GM21367 (cell line): ENCODE data around the gene THYN1.

ENCODE experiments used
- ATAC-seq: cut with Tn5 transposase; IDR thresholded peaks from one replicate; pipeline ENCODE4 v1.9.1; 2021; ENCODE audit not compliant: unreplicated experiment

THYN1 gene

GRCh38 chr11:134252346-134253187 lies 585 bp downstream of the THYN1 start:
- peak; percentile 26 for ATAC-seq

DNA sequence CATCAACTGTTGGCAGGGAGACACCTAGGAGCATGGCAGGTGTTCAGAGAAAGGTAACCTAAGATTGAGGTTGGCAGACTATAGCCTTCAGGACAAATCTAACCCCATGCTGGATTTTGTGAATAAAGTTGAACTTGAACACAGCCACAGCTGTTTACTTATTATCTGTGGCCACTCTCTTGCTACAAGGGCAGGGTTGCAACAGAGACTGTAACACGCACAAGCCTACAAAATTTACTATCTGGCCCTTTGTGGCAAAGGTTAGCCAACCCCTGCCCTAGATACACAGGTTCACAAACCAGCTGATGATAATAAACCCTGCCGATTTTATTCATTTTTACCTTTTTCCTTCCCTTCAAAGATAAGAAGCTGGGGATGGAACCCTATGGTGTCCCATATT lies 2.5 kb downstream of the THYN1 start:
- no peak for ATAC-seq

DNA sequence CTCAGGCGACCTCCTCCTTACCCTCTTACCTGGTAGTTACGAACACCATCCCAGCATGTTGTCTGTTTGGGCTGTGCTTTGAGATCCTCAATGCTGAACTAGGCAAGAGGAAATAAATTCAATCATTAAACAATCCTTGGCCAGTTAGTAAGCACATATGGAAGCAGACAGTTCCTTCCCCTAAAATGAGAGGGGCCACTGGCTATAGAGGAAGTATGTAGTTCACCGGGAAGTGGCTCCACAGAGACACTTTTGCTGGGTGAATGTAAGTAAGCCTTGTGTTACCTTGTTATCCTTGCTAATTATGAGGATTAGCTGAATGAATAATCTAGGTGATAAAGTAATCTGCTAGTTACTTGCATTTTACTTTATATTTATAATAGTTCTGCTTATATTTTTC lies 2.9 kb downstream of the THYN1 start:
- ATAC-seq = no peak

- no peak for ATAC-seq
Measured at GRCh38 chr11:134248910-134249480, 4.2 kb downstream of the THYN1 start.

DNA sequence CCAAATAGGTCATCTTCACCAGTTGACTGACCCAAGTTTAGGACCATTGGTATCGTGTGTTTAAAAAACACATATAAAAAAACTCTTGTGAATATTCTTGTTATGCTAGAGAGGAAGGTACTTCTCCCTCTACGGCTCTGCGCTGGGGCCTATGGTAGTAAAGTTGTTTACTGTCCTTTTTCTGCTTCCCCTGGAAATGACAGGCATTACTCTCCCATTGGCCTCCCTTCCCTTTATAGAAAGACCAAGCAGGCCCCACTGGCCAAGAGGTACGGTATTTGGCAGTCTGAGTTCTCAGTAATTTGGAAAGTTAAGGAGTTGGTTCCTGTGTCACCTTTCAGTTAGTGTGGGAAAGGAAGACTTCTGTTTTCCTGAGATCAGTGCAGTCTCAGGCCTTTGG lies 6.5 kb downstream of the THYN1 start:
- no peak for ATAC-seq

GRCh38 chr11:134246100-134246499 lies 7.1 kb downstream of the THYN1 start:
- no peak for ATAC-seq

- no peak for ATAC-seq
Measured at GRCh38 chr11:134245434-134245833, 7.7 kb downstream of the THYN1 start.

DNA sequence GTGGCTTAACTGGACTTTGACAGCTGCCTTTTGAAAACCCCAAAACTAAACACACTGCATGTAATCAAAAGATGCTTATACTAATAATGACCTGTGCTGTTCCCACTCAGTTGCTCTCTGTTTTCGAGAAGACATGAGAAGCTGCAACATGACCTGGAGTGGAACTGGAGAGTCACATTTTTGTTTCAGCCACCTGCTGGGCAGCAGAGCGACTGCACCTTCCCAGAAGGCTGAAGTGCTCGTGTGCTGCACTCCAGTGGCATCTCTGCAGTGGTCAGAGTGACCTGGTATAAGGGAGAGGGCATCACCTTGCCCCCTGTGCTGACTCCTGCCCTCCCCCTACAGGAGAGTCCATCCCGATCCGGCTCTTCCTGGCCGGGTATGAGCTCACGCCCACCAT lies 8.6 kb downstream of the THYN1 start:
- peak; percentile 86 for ATAC-seq

- no peak for ATAC-seq
Measured at GRCh38 chr11:134243913-134244312, 9.2 kb downstream of the THYN1 start.

- no peak for ATAC-seq
Measured at GRCh38 chr11:134242376-134242775, 10.8 kb downstream of the THYN1 start.

GRCh38 chr11:134240592-134240991 lies 12.6 kb downstream of the THYN1 start:
- ATAC-seq = no peak

- no peak for ATAC-seq
Measured at GRCh38 chr11:134238956-134239355, 14.2 kb downstream of the THYN1 start.

- ATAC-seq = no peak
Measured at GRCh38 chr11:134237557-134237922, 15.6 kb downstream of the THYN1 start.

- ATAC-seq = no peak
Measured at GRCh38 chr11:134236834-134237556, 16.2 kb downstream of the THYN1 start.

GRCh38 chr11:134235399-134235798 lies 17.8 kb downstream of the THYN1 start:
- ATAC-seq = no peak

DNA sequence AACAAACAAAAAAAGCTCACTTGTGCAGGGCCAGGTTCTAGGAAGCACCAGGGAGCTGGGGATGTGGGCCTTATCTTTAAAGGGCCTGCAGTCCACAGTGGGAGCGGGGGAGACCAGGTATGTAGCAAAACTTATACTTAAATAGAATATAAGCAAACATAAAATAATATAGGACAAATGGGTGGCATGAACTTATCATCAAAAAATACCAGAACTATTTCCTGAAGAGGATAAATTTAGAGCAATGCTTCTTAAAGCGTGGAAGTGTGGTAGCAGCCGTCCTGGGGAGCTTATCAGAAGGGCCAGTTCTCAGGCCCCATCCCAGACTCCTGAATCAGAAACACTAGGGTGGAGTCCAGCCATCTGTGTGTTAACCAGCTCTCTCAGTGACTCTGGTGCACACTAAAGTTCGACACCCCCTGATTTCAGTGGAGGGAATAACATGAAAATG lies 19.4 kb downstream of the THYN1 start:
- no peak for ATAC-seq

- ATAC-seq = no peak
Measured at GRCh38 chr11:134231958-134232659, 21.0 kb downstream of the THYN1 start.

DNA sequence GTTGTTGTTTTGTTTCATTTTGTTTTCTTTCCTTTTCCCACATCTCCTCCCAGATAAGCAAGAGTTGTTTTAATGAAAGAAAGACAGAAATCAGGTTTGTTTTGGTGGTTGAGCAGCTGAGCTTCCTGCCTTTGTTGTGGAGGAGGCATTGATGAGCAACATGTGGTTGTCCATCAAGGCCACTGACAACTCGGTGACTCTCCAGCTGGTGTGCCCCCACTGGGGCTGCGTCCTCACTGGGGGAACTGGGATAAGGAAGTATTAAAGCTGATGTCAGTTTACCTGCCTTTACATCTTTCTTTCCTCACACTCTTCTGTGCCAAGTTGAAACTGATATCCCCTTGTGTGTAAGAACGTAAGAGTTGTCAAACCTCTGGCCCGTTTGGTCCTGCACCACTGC lies 22.8 kb downstream of the THYN1 start:
- ATAC-seq = no peak

GRCh38 chr11:134229126-134229790 lies 23.9 kb downstream of the THYN1 start:
- ATAC-seq = no peak

- peak; percentile 55 for ATAC-seq
Measured at GRCh38 chr11:134228625-134229024, 24.5 kb downstream of the THYN1 start.

DNA sequence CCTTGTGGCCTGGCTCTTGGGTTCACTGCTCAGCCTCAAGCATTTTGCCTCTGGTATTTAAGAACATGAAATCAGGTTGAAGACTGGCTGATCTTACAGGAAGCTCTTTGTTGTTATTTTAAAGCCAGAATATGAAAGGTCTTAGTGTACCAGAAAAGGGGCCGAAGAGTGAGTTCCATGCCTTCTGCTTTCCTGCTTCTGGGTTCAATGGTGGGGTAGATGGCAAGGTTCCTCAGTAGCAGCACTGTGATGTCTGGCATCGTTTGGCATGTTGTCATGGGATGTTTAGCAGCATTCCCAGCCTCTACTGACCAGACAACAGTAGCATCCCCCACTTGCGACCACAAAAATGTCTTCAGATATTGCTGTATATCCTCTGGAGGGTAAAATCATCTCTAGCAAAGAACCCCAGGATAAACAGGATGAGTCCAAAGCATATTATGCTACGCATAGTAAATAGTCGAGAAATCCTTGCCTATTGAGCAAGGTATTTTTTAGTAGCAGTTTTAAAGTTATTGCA lies 26.3 kb downstream of the THYN1 start:
- ATAC-seq = no peak
